Nephron (organoid): Measurements from ENCODE around the gene NAV3.

Source experiments
- H3K27ac Mint-ChIP-seq, 3 experiments: 2 replicates each; pipeline ENCODE4 v1.8.0; 2020; ENCODE audit warnings: mixed read lengths in 3 of 3, mild to moderate bottlenecking in 2 of 3, moderate library complexity in 1 of 3
- H3K27me3 Mint-ChIP-seq: 2 replicates; pipeline ENCODE4 v1.8.0; 2021; ENCODE audit warnings: low read depth, mild to moderate bottlenecking, moderate library complexity, mixed read lengths
- H3K36me3 Mint-ChIP-seq: 2 replicates; pipeline ENCODE4 v1.8.0; 2020; ENCODE audit warnings: low read depth, mixed read lengths
- H3K4me1 Mint-ChIP-seq: 2 replicates; pipeline ENCODE4 v1.8.0; 2020; ENCODE audit warnings: mixed read lengths
- H3K4me3 Mint-ChIP-seq, 3 experiments: 2 replicates each; pipeline ENCODE4 v1.8.0; 2020; ENCODE audit warnings: mild to moderate bottlenecking in 3 of 3, mixed read lengths in 3 of 3, moderate library complexity in 2 of 3
- H3K9me3 Mint-ChIP-seq: 2 replicates; pipeline ENCODE4 v1.8.0; 2020; ENCODE audit warnings: mixed read lengths
- TF ChIP-seq, protein P1 (sequence below), 3 experiments: fragments of 200-600 bp; sonication (generic); IDR thresholded peaks; one replicate each; pipeline ENCODE4 v1.5.0; 2021; ENCODE audit warnings: antibody characterized with exemption in 3 of 3; ENCODE audit not compliant: unreplicated experiment in 3 of 3

Gene NAV3

DNA sequence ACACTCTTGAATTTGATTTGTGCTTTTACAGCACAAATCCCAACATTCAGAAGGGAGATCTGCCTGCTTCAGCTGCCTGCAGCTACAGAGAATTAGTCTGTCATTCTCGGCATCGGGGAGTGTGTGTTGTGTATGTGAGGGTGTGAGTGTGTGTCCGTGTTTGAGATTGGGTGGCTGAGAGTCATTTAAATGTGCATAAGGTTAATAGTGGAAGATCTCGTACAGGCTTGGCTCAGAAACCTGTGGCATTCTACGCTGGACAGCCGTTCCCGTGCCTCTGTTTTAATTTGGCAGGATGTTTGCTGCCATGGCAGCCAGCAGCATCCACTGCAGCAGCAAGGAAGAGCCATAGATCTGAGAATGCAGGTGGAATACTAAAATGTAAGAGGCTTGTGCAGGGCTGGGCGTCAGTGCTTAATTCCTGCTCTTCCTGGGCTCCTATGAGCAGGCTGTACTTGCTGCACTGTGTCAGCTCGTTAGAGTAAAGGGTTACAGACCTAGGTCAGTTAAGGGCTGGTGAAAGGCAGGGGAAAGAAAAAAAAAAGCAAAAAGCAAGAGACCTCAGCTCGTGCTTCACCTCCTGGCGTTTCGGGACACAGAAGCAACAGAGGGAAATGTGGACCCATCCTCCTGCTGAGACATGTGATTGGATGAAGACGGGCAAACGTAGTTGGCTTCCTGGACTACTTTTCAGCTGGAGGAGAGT lies 205.4 kb downstream of the NAV3 start:
- Mint-ChIP-seq H3K27ac (peak overlapping the region; percentile 59 to 67 (median 60)), H3K4me3 (peak overlapping the region; percentile 31 to 69 (median 51)), H3K9me3 (peaks cover 5% of the 10 kb centered on the region), H3K27me3 (no peaks in the 10 kb centered on the region), H3K36me3 (peaks cover 17% of the 10 kb centered on the region), H3K4me1 (peaks cover 46% of the 10 kb centered on the region)
- TF ChIP-seq, protein P1, sequence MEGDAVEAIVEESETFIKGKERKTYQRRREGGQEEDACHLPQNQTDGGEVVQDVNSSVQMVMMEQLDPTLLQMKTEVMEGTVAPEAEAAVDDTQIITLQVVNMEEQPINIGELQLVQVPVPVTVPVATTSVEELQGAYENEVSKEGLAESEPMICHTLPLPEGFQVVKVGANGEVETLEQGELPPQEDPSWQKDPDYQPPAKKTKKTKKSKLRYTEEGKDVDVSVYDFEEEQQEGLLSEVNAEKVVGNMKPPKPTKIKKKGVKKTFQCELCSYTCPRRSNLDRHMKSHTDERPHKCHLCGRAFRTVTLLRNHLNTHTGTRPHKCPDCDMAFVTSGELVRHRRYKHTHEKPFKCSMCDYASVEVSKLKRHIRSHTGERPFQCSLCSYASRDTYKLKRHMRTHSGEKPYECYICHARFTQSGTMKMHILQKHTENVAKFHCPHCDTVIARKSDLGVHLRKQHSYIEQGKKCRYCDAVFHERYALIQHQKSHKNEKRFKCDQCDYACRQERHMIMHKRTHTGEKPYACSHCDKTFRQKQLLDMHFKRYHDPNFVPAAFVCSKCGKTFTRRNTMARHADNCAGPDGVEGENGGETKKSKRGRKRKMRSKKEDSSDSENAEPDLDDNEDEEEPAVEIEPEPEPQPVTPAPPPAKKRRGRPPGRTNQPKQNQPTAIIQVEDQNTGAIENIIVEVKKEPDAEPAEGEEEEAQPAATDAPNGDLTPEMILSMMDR (IDR thresholded peaks at IDR 0.05; ENCODE audit: unreplicated experiment in 3 of 3) = no peak

DNA sequence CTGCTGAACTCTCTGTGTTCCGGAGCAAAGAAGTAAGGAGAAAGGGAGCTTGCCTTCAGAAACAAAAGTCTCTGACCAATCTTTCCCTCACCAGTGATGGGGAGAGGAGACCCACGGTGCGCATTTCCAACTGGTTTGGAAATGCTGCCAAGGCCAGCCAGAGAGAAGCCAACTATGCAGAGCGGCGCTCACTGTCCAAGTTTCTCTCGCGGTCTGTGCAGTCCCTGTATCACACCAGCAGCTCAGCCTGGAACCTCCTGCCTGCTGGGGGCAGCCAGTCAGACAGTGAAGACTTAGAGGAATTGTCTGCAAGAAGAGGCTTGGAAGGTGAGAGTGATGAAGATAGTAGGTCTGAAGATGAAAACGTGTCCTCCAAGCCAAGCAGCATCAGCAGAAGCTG lies 206.2 kb downstream of the NAV3 start:
- TF ChIP-seq, protein P1 (IDR thresholded peaks at IDR 0.05; ENCODE audit: unreplicated experiment in 3 of 3) = no peak
- H3K27me3 Mint-ChIP-seq = no peaks in the 10 kb centered on the region

DNA sequence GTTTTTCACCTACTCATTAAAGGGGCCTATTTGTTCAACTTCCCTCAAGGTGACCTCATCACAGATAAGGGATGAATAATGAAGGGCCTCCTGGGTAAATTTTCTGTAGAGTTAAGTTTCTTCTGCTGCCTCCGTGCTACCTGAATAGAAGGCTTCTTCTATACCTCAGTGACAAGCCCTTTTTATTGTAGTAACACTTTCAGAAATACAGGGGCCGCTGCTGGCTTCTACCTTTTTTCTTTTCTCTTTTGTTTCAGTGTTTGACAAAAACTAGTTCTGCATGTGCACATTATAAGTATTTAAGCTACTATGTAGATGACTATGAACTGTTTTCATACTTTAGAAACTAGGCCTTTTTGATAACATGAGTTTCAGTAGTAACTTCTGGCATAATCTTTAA lies 207.0 kb downstream of the NAV3 start:
- Mint-ChIP-seq H3K27ac (peak overlapping the region; percentile 60 to 91 (median 81)), H3K36me3 (peaks cover 17% of the 10 kb centered on the region), H3K27me3 (no peaks in the 10 kb centered on the region), H3K4me1 (peaks cover 46% of the 10 kb centered on the region), H3K4me3 (peak overlapping the region; percentile 9 to 37 (median 20)), H3K9me3 (peaks cover 8% of the 10 kb centered on the region)
- TF ChIP-seq, protein P1 (IDR thresholded peaks at IDR 0.05; ENCODE audit: unreplicated experiment in 3 of 3) = no peak

More for the DNA sequence above, 206.2 kb downstream of the NAV3 start:
- H3K4me3 Mint-ChIP-seq = peak overlapping the region in 2 of 3 experiments; percentile 51 to 53
- H3K27ac Mint-ChIP-seq = peak overlapping the region; percentile 59 to 67 (median 60)
- peaks cover 5% of the 10 kb centered on the region for H3K9me3 Mint-ChIP-seq
- H3K36me3 Mint-ChIP-seq = peaks cover 18% of the 10 kb centered on the region
- H3K4me1 Mint-ChIP-seq = peaks cover 46% of the 10 kb centered on the region

DNA sequence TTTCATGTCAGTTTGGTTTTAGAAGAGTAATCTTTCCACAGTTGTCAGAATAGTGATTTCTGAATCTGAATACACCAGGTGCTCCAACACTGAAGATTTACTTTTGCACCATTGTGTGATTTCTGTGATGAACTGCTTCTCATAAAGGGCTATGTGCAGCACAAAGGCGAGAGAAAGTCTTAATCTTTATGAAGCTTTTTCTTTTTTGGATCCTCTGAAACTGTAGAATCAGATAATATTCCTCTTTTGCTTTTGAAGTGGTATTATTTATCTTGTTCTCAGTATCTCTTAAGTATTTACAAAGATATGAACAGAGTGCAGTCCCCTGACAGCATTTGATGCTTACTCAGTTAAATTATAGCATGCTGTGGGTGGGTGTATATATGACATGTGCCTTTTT lies 207.8 kb downstream of the NAV3 start:
- Mint-ChIP-seq H3K4me3 (peak overlapping the region; percentile 9 to 37 (median 28)), H3K36me3 (peaks cover 23% of the 10 kb centered on the region), H3K9me3 (peaks cover 12% of the 10 kb centered on the region), H3K27me3 (no peaks in the 10 kb centered on the region), H3K4me1 (peaks cover 46% of the 10 kb centered on the region), H3K27ac (peak overlapping the region; percentile 60 to 91 (median 81))
- TF ChIP-seq, protein P1 (IDR thresholded peaks at IDR 0.05; ENCODE audit: unreplicated experiment in 3 of 3) = no peak

DNA sequence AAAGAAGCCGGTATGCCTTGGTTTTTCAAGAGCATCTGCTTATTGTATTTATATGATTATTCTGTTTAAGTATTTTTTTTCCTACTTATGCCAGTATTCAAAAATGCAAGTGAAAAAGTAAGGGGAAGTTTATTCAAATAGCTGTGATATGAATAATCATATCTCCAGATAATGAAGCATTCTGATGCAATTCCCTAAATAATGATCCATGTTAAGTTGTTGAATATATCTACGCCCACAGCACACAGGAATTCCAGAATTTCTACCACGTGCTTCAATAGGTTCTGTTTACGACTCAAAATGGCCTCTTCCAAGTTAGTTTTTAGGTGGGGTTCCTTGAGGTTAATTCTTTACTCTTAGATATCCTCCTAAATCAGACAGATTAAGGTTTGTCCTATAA lies 208.3 kb downstream of the NAV3 start:
- Mint-ChIP-seq H3K4me1 (peaks cover 46% of the 10 kb centered on the region), H3K36me3 (peaks cover 28% of the 10 kb centered on the region), H3K4me3 (peak overlapping the region in 2 of 3 experiments; percentile 13 to 26), H3K9me3 (peaks cover 17% of the 10 kb centered on the region), H3K27ac (peak overlapping the region; percentile 60 to 91 (median 81)), H3K27me3 (no peaks in the 10 kb centered on the region)
- TF ChIP-seq, protein P1 (IDR thresholded peaks at IDR 0.05; ENCODE audit: unreplicated experiment in 3 of 3) = no peak

DNA sequence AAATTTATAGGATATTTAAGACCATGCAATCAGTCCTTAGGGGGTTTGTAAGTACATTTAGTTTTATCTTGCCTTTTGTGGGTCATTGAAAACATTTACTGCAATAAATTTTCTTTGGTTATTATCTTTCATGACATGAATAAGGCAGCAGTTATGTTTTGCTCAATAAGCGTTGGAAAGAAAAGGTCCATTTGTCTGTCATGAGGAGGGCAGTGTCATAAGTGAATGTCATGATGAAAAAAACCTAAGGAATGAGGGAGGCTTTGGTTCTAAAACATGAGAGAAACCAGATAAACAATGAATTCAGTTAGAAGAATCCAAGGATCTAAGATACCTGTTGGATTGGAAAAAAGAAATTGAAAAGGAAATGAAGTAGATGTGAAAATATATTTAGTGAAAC lies 209.4 kb downstream of the NAV3 start:
- Mint-ChIP-seq H3K27ac (peak overlapping the region; percentile 60 to 91 (median 89)), H3K4me3 (peak overlapping the region in 2 of 3 experiments; percentile 1 to 36), H3K4me1 (peaks cover 46% of the 10 kb centered on the region), H3K36me3 (peaks cover 39% of the 10 kb centered on the region), H3K9me3 (peaks cover 28% of the 10 kb centered on the region), H3K27me3 (no peaks in the 10 kb centered on the region)
- TF ChIP-seq, protein P1 (IDR thresholded peaks at IDR 0.05; ENCODE audit: unreplicated experiment in 3 of 3) = no peak
